ENCODE results near the gene SH3GLB1. TPM values are rescaled to one million over a fixed set of nuclear protein-coding genes. Genes with fewer than 3 reads are reported as not detected.

Gene SH3GLB1
- total RNA-seq, 1 donor from 2014 or later: 114 TPM

GRCh38 chr1:86757272-86757984 lies 53.1 kb downstream of the SH3GLB1 start:
- intact Hi-C loops (cut with micrococcal nuclease): no loop called here
- H3K27ac ChIP-seq (replicated peaks): no peak overlapping the region
- no peak overlapping the region for H3K4me3 ChIP-seq
- H3K36me3 ChIP-seq: no peaks in the 10 kb centered on the region
- DNase-seq: no peak
- H3K9me3 ChIP-seq (replicated peaks): no peaks in the 10 kb centered on the region
- no peaks in the 10 kb centered on the region for H3K4me1 ChIP-seq
- TF ChIP-seq CTCF (IDR thresholded peaks at IDR 0.05; ENCODE audit: borderline replicate concordance): no peak
- peaks cover 6% of the 10 kb centered on the region for H3K27me3 ChIP-seq (ENCODE audit: low read depth)

- H3K27me3 ChIP-seq (ENCODE audit: low read depth): peaks cover 6% of the 10 kb centered on the region
Observed at GRCh38 chr1:86758570-86758969, 54.2 kb downstream of the SH3GLB1 start.

GRCh38 chr1:86760199-86760598 lies 55.8 kb downstream of the SH3GLB1 start:
- no peak for TF ChIP-seq CTCF (IDR thresholded peaks at IDR 0.05; ENCODE audit: borderline replicate concordance)
- Histone ChIP-seq H3K4me3 (no peak overlapping the region), H3K27ac (replicated peaks) (no peak overlapping the region), H3K27me3 (ENCODE audit: low read depth) (peaks cover 6% of the 10 kb centered on the region), H3K36me3 (no peaks in the 10 kb centered on the region), H3K9me3 (replicated peaks) (no peaks in the 10 kb centered on the region), H3K4me1 (peaks cover 6% of the 10 kb centered on the region)
- intact Hi-C loops (cut with micrococcal nuclease): no loop called here
- DNase-seq: no peak

More at GRCh38 chr1:86758570-86758969, 54.2 kb downstream of the SH3GLB1 start:
- DNase-seq: no peak
- Histone ChIP-seq H3K36me3 (no peaks in the 10 kb centered on the region), H3K27ac (replicated peaks) (no peak overlapping the region), H3K9me3 (replicated peaks) (no peaks in the 10 kb centered on the region), H3K4me1 (no peaks in the 10 kb centered on the region), H3K4me3 (no peak overlapping the region)
- no peak for TF ChIP-seq CTCF (IDR thresholded peaks at IDR 0.05; ENCODE audit: borderline replicate concordance)
- intact Hi-C loops (cut with micrococcal nuclease): no loop called here

GRCh38 chr1:86762336-86762735 lies 58.0 kb downstream of the SH3GLB1 start:
- DNase-seq: no peak
- Histone ChIP-seq H3K4me3 (no peak overlapping the region), H3K27ac (replicated peaks) (no peak overlapping the region), H3K27me3 (ENCODE audit: low read depth) (no peaks in the 10 kb centered on the region), H3K9me3 (replicated peaks) (peaks cover 5% of the 10 kb centered on the region), H3K36me3 (no peaks in the 10 kb centered on the region), H3K4me1 (peaks cover 9% of the 10 kb centered on the region)
- intact Hi-C loops (cut with micrococcal nuclease): no loop called here
- TF ChIP-seq CTCF (IDR thresholded peaks at IDR 0.05; ENCODE audit: borderline replicate concordance): no peak

GRCh38 chr1:86764523-86764922 lies 60.1 kb downstream of the SH3GLB1 start:
- H3K9me3 ChIP-seq (replicated peaks): peaks cover 13% of the 10 kb centered on the region
- H3K4me1 ChIP-seq: peaks cover 9% of the 10 kb centered on the region
- no peaks in the 10 kb centered on the region for H3K36me3 ChIP-seq
- H3K4me3 ChIP-seq: no peak overlapping the region
- no peak overlapping the region for H3K27ac ChIP-seq (replicated peaks)
- intact Hi-C loops (cut with micrococcal nuclease): no loop called here
- H3K27me3 ChIP-seq (ENCODE audit: low read depth): no peaks in the 10 kb centered on the region
- no peak for TF ChIP-seq CTCF (IDR thresholded peaks at IDR 0.05; ENCODE audit: borderline replicate concordance)
- no peak for DNase-seq
